Astrocyte (in vitro differentiated cells and primary cell): Measurements from ENCODE around the gene EFNA2. TPM values are rescaled to one million over a fixed set of nuclear protein-coding genes. Genes with fewer than 3 reads are reported as not detected.

Experiments used
- DNase-seq: peaks from one replicate; pipeline ENCODE4 v3.0.0-alpha.2; 2010; ENCODE audit warnings: low read depth
- FAIRE-seq: peaks from 2 replicates; lab custom pipeline; 2011; peaks lifted over from hg19 to GRCh38; lab: Jason Lieb, UNC
- H2AFZ ChIP-seq: 2 replicates; pipeline ENCODE4 v1.6.0; 2012; ENCODE audit warnings: low read depth, low read length, inconsistent platforms
- H3K27ac ChIP-seq: 2 replicates; pipeline ENCODE4 v1.5.1; 2011; ENCODE audit warnings: low read depth, low read length, inconsistent platforms
- H3K27me3 ChIP-seq: 2 replicates; pipeline ENCODE4 v1.6.0; 2011; ENCODE audit warnings: low read length, inconsistent platforms; ENCODE audit not compliant: insufficient read depth
- H3K36me3 ChIP-seq: 2 replicates; pipeline ENCODE4 v1.5.1; 2011; ENCODE audit warnings: low read length, inconsistent platforms; ENCODE audit not compliant: insufficient read depth
- H3K4me1 ChIP-seq: 2 replicates; pipeline ENCODE4 v1.5.1; 2011; ENCODE audit warnings: low read length, inconsistent platforms; ENCODE audit not compliant: insufficient read depth
- H3K4me2 ChIP-seq: 2 replicates; pipeline ENCODE4 v1.6.0; 2012; ENCODE audit warnings: low read length, inconsistent platforms
- H3K4me3 ChIP-seq: 2 replicates; pipeline ENCODE4 v1.5.1; 2011; ENCODE audit warnings: low read depth, mild to moderate bottlenecking, low read length, inconsistent platforms; ENCODE audit not compliant: insufficient read depth
- H3K79me2 ChIP-seq: 2 replicates; pipeline ENCODE4 v1.6.0; 2012; ENCODE audit warnings: mild to moderate bottlenecking, low read length, inconsistent platforms; ENCODE audit not compliant: insufficient read depth
- H3K9ac ChIP-seq: 2 replicates; pipeline ENCODE4 v1.6.0; 2012; ENCODE audit warnings: mild to moderate bottlenecking, low read length, inconsistent platforms
- H3K9me3 ChIP-seq: 2 replicates; pipeline ENCODE4 v1.5.1; 2012; ENCODE audit warnings: low read depth, mild to moderate bottlenecking, low read length, inconsistent platforms; ENCODE audit not compliant: insufficient read depth
- H4K20me1 ChIP-seq: 2 replicates; pipeline ENCODE4 v1.6.0; 2012; ENCODE audit warnings: low read length, inconsistent platforms; ENCODE audit not compliant: insufficient read depth
- H3K27ac Mint-ChIP-seq: one replicate; pipeline ENCODE4 v1.8.0; 2021; ENCODE audit warnings: mild to moderate bottlenecking, mixed read lengths; ENCODE audit not compliant: unreplicated experiment
- H3K27me3 Mint-ChIP-seq: one replicate; pipeline ENCODE4 v1.8.0; 2021; ENCODE audit warnings: low read depth, mixed read lengths; ENCODE audit not compliant: unreplicated experiment
- H3K36me3 Mint-ChIP-seq: one replicate; pipeline ENCODE4 v1.8.0; 2021; ENCODE audit warnings: low read depth, mixed read lengths; ENCODE audit not compliant: unreplicated experiment
- H3K4me1 Mint-ChIP-seq: one replicate; pipeline ENCODE4 v1.8.0; 2021; ENCODE audit warnings: low read depth, mixed read lengths; ENCODE audit not compliant: unreplicated experiment
- H3K4me3 Mint-ChIP-seq: one replicate; pipeline ENCODE4 v1.8.0; 2021; ENCODE audit warnings: mild to moderate bottlenecking, moderate library complexity, mixed read lengths; ENCODE audit not compliant: unreplicated experiment
- H3K9me3 Mint-ChIP-seq: one replicate; pipeline ENCODE4 v1.8.0; 2021; ENCODE audit warnings: mild to moderate bottlenecking, mixed read lengths; ENCODE audit not compliant: unreplicated experiment
- CTCF ChIP-seq: IDR thresholded peaks from 2 replicates; pipeline ENCODE4 v1.5.1; 2011; ENCODE audit warnings: low read depth, mild to moderate bottlenecking, inconsistent platforms, low read length, moderate library complexity; ENCODE audit not compliant: insufficient read depth
- EZH2 ChIP-seq: IDR thresholded peaks from 2 replicates; pipeline ENCODE4 v1.6.1; 2012; ENCODE audit warnings: mild to moderate bottlenecking, low read length, inconsistent platforms; ENCODE audit not compliant: insufficient read depth
- total RNA-seq: library from RNA; stranded (reverse); gene quantifications from 2 replicates; pipeline ENCODE4 v1.2.1, GENCODE V29; 2021

Gene EFNA2
- total RNA-seq, 1 donor from 2014 or later, result 8.4 TPM

GRCh38 chr19:1265615-1266128 lies 20.0 kb upstream of the EFNA2 start:
- H3K27ac ChIP-seq, result peak overlapping the region; percentile 75

GRCh38 chr19:1266129-1266915 lies 19.4 kb upstream of the EFNA2 start:
- TF ChIP-seq EZH2 (no peak), CTCF (no peak)
- peak; percentile 58 for DNase-seq
- H3K4me2 ChIP-seq, result peak overlapping the region; percentile 93
- peak overlapping the region; percentile 75 for H3K9ac ChIP-seq
- H3K4me1 Mint-ChIP-seq, result peaks cover 34% of the 10 kb centered on the region
- H3K27ac Mint-ChIP-seq, result peak overlapping the region; percentile 66
- H3K4me1 ChIP-seq, result peaks cover 70% of the 10 kb centered on the region
- peaks cover 22% of the 10 kb centered on the region for H4K20me1 ChIP-seq
- H3K36me3 ChIP-seq, result peaks cover 4% of the 10 kb centered on the region
- peak overlapping the region; percentile 31 for H2AFZ ChIP-seq
- H3K79me2 ChIP-seq, result peaks cover 19% of the 10 kb centered on the region
- no peaks in the 10 kb centered on the region for H3K9me3 ChIP-seq
- H3K27me3 Mint-ChIP-seq, result no peaks in the 10 kb centered on the region
- no peaks in the 10 kb centered on the region for H3K9me3 Mint-ChIP-seq
- H3K4me3 ChIP-seq, result peak overlapping the region; percentile 53
- peak overlapping the region; percentile 75 for H3K27ac ChIP-seq
- H3K36me3 Mint-ChIP-seq, result peaks cover 4% of the 10 kb centered on the region
- peak overlapping the region; percentile 72 for H3K4me3 Mint-ChIP-seq
- no peak for FAIRE-seq
- no peaks in the 10 kb centered on the region for H3K27me3 ChIP-seq

More at GRCh38 chr19:1265615-1266128, 20.0 kb upstream of the EFNA2 start:
- Mint-ChIP-seq H3K4me1 (peaks cover 28% of the 10 kb centered on the region), H3K4me3 (peak overlapping the region; percentile 72), H3K36me3 (peaks cover 1% of the 10 kb centered on the region), H3K27me3 (no peaks in the 10 kb centered on the region), H3K9me3 (no peaks in the 10 kb centered on the region), H3K27ac (peak overlapping the region; percentile 92)
- Histone ChIP-seq H3K4me1 (peaks cover 67% of the 10 kb centered on the region), H3K4me2 (peak overlapping the region; percentile 93), H3K36me3 (no peaks in the 10 kb centered on the region), H2AFZ (no peak overlapping the region), H3K27me3 (no peaks in the 10 kb centered on the region), H4K20me1 (peaks cover 16% of the 10 kb centered on the region), H3K9me3 (no peaks in the 10 kb centered on the region), H3K4me3 (peak overlapping the region; percentile 53), H3K79me2 (peaks cover 13% of the 10 kb centered on the region), H3K9ac (peak overlapping the region; percentile 75)
- DNase-seq (peak; percentile 62), FAIRE-seq (no peak)
- no peak for TF ChIP-seq EZH2
- no peak for TF ChIP-seq CTCF
